Endothelial cell (in vitro differentiated cells): ENCODE data around the gene ADO. TPM values are rescaled to one million over a fixed set of nuclear protein-coding genes. Genes with fewer than 3 reads are reported as not detected.

Source experiments
- DNase-seq: peaks from one replicate; pipeline ENCODE4 v3.0.0; 2021; ENCODE audit warnings: low spot score
- H3K27ac Mint-ChIP-seq: one replicate; pipeline ENCODE4 v1.8.0; 2021; ENCODE audit warnings: mixed read lengths, inconsistent platforms; ENCODE audit not compliant: unreplicated experiment
- H3K27me3 Mint-ChIP-seq: one replicate; pipeline ENCODE4 v1.8.0; 2021; ENCODE audit warnings: mild to moderate bottlenecking, moderate library complexity, mixed read lengths, inconsistent platforms; ENCODE audit not compliant: unreplicated experiment
- H3K36me3 Mint-ChIP-seq: one replicate; pipeline ENCODE4 v1.8.0; 2021; ENCODE audit warnings: mild to moderate bottlenecking, low read depth, mixed read lengths, inconsistent platforms; ENCODE audit not compliant: unreplicated experiment
- H3K4me1 Mint-ChIP-seq: one replicate; pipeline ENCODE4 v1.8.0; 2021; ENCODE audit warnings: mild to moderate bottlenecking, mixed read lengths, inconsistent platforms; ENCODE audit not compliant: unreplicated experiment
- H3K4me3 Mint-ChIP-seq: one replicate; pipeline ENCODE4 v1.8.0; 2021; ENCODE audit warnings: mild to moderate bottlenecking, mixed read lengths, inconsistent platforms; ENCODE audit not compliant: unreplicated experiment
- H3K9me3 Mint-ChIP-seq: one replicate; pipeline ENCODE4 v1.8.0; 2021; ENCODE audit warnings: mixed read lengths, inconsistent platforms; ENCODE audit not compliant: unreplicated experiment
- CTCF ChIP-seq: fragments of 200-600 bp; sonication (generic); IDR thresholded peaks from one replicate; pipeline ENCODE4 v1.5.0; 2021; ENCODE audit warnings: antibody characterized with exemption; ENCODE audit not compliant: unreplicated experiment
- total RNA-seq: library from RNA; stranded (reverse); fragmentation: NEBNext Ultra II Directional; extraction: Animal tissue kit (Norgen Biotek cat#: 25700); gene quantifications from one replicate; pipeline ENCODE4 v1.2.1, GENCODE V29; 2021; ENCODE audit not compliant: unreplicated experiment

The ADO gene
- total RNA-seq, 1 donor from 2014 or later, result 25.7 TPM

- H3K4me3 Mint-ChIP-seq, result no peak overlapping the region
- no peaks in the 10 kb centered on the region for H3K9me3 Mint-ChIP-seq
- DNase-seq, result no peak
- peaks cover 4% of the 10 kb centered on the region for H3K27me3 Mint-ChIP-seq
- TF ChIP-seq CTCF, result no peak
- H3K27ac Mint-ChIP-seq, result no peak overlapping the region
- H3K4me1 Mint-ChIP-seq, result peaks cover 34% of the 10 kb centered on the region
- H3K36me3 Mint-ChIP-seq, result peaks cover 5% of the 10 kb centered on the region
These were observed 38.1 kb upstream of the ADO start for GRCh38 chr10:62766386-62766785.

- no peak overlapping the region for H3K4me3 Mint-ChIP-seq
- peaks cover 4% of the 10 kb centered on the region for H3K27me3 Mint-ChIP-seq
- TF ChIP-seq CTCF, result no peak
- no peaks in the 10 kb centered on the region for H3K9me3 Mint-ChIP-seq
- no peak overlapping the region for H3K27ac Mint-ChIP-seq
- H3K4me1 Mint-ChIP-seq, result peaks cover 24% of the 10 kb centered on the region
- H3K36me3 Mint-ChIP-seq, result peaks cover 5% of the 10 kb centered on the region
- no peak for DNase-seq
These were observed 34.8 kb upstream of the ADO start for GRCh38 chr10:62769574-62770242.

GRCh38 chr10:62772186-62772974 lies 32.1 kb upstream of the ADO start:
- DNase-seq, result no peak

GRCh38 chr10:62778125-62778524 lies 26.4 kb upstream of the ADO start:
- H3K36me3 Mint-ChIP-seq, result no peaks in the 10 kb centered on the region
- no peaks in the 10 kb centered on the region for H3K27me3 Mint-ChIP-seq
- DNase-seq, result no peak
- no peak overlapping the region for H3K4me3 Mint-ChIP-seq
- no peak overlapping the region for H3K27ac Mint-ChIP-seq
- peaks cover 9% of the 10 kb centered on the region for H3K4me1 Mint-ChIP-seq
- no peaks in the 10 kb centered on the region for H3K9me3 Mint-ChIP-seq
- no peak for TF ChIP-seq CTCF

More at GRCh38 chr10:62772186-62772974, 32.1 kb upstream of the ADO start:
- Mint-ChIP-seq H3K4me1 (peaks cover 24% of the 10 kb centered on the region), H3K27ac (no peak overlapping the region), H3K9me3 (no peaks in the 10 kb centered on the region), H3K4me3 (no peak overlapping the region), H3K27me3 (peaks cover 4% of the 10 kb centered on the region), H3K36me3 (peaks cover 5% of the 10 kb centered on the region)
- no peak for TF ChIP-seq CTCF
